ENCODE data around the gene PRELID3B. TPM values are rescaled to one million over a fixed set of nuclear protein-coding genes. Genes with fewer than 3 reads are reported as not detected.

Gene PRELID3B
- total RNA-seq, 1 experiment from 2014 or later: 52.6 TPM

DNA sequence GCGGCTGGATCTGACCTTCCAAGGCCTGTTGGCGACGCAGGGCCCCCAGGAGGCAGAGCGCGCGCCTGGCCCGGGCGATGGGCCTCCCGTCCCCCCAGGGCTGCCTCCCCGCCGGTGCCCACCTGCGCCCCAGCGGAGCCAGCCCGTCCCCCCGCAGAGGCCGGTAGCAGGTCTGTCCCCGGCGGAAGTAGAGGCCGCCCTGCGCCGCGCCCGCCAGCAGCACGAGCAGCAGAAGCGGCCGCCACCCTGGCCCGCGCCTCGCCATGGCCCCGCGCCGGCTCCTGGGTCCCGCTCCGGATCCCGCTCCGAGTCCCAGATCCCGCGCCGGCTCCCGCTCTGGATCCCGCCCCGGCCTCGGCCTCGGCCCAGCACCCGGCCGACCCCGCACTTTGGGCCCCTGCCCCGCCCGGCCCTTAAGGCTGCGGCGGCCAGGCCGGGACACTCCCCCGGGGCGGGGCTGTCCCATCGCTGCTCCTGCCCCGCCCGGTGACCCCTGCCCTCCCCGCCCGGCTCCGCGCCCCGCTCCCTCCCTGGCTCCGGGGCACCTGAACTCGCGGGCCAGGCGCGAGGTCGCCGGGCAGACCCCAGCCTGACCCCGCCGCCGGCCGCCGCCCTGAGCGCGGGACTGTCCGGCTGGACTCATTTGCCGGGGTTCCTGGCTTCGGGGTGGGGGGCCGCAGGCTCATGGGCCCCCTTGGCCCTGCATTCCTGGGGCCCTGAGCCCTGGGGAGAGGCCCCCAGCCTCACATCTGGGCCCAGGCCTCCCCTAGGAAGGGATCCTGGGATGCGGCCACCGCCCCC lies 35.5 kb downstream of the PRELID3B start, which contains the start of gene CTSZ:
CTSZ (minus strand) TSS at position 391 of the 801 bp plus-strand sequence; CDS start at position 265, 126 bp downstream.
- no peak within 1 kb of the TSS for H4K91ac ChIP-seq (ENCODE audit: insufficient read length, low read depth, low read length)
- peaks cover 30% of the 10 kb centered on the region for H3K27me3 Mint-ChIP-seq (ENCODE audit: low read depth)
- H4K20me1 ChIP-seq (ENCODE audit: control insufficient read depth, insufficient read depth, insufficient read length): no peaks in the 10 kb centered on the region
- H3K9me3 Mint-ChIP-seq: no peaks in the 10 kb centered on the region
- peaks cover 0 to 6% (median 5%) of the 10 kb centered on the region in 3 experiments; a peak in 3 of 7 replicates for H3K36me3 Mint-ChIP-seq (ENCODE audit: insufficient read depth in 1 of 3, low read depth in 3 of 3)
- no peak within 1 kb of the TSS for H2BK120ac ChIP-seq (ENCODE audit: low read depth, low read length, poor library complexity, severe bottlenecking)
- no peak within 1 kb of the TSS for H2BK12ac ChIP-seq (ENCODE audit: insufficient read length, low read depth, low read length)
- no peak within 1 kb of the TSS for H3K27ac ChIP-seq (ENCODE audit: insufficient read length, low read depth, low read length)
- peak within 1 kb of the TSS; percentile 46 for H3K18ac ChIP-seq (ENCODE audit: insufficient read length, low read depth, low read length)
- no peak within 1 kb of the TSS for H3K23ac ChIP-seq (ENCODE audit: insufficient read length, low read depth, low read length)
- peaks cover 7% of the 10 kb centered on the region; the same call in 1 of the 2 replicates for H3K4me1 ChIP-seq (ENCODE audit: insufficient read depth, low read length)
- peak within 1 kb of the TSS; percentile 82 for H3K14ac ChIP-seq (ENCODE audit: insufficient read depth, low read length)
- WGBS (ENCODE audit: extremely low coverage, insufficient read length, low lambda C conversion rate): no CpG with 5 or more reads among the region's 82 CpGs
- no peak within 1 kb of the TSS for H4K5ac ChIP-seq (ENCODE audit: insufficient read length, low read depth, low read length)
- peak within 1 kb of the TSS; percentile 21 for H3K9ac ChIP-seq (ENCODE audit: extremely low read depth, insufficient read length, low read length)
- H3K9me3 ChIP-seq (ENCODE audit: control insufficient read depth, low read depth, low read length): no peaks in the 10 kb centered on the region
- peaks cover 3% of the 10 kb centered on the region for H3K23me2 ChIP-seq (ENCODE audit: insufficient read length, low read depth, low read length, poor library complexity, severe bottlenecking)
- no peak within 1 kb of the TSS for H2BK5ac ChIP-seq (ENCODE audit: insufficient read length, low read length)
- H2AFZ ChIP-seq (ENCODE audit: low read length): no peak within 1 kb of the TSS
- H3K4me3 Mint-ChIP-seq: peak within 1 kb of the TSS; percentile 60 to 76
- H3K27ac Mint-ChIP-seq: no peak within 1 kb of the TSS
- H2BK15ac ChIP-seq (ENCODE audit: low read depth, low read length): no peak within 1 kb of the TSS
- H3T11ph ChIP-seq (ENCODE audit: low read length): no peak within 1 kb of the TSS
- no peaks in the 10 kb centered on the region for H3K27me3 ChIP-seq (ENCODE audit: insufficient read depth, low read length)
- H4K8ac ChIP-seq (replicated peaks; ENCODE audit: insufficient read length, low read depth, low read length): no peak within 1 kb of the TSS
- H3K79me2 ChIP-seq (ENCODE audit: insufficient read depth, low read length): no peaks in the 10 kb centered on the region
- H3K4me1 Mint-ChIP-seq: peaks cover 25 to 28% of the 10 kb centered on the region in 2 experiments
- TF ChIP-seq, protein P1, sequence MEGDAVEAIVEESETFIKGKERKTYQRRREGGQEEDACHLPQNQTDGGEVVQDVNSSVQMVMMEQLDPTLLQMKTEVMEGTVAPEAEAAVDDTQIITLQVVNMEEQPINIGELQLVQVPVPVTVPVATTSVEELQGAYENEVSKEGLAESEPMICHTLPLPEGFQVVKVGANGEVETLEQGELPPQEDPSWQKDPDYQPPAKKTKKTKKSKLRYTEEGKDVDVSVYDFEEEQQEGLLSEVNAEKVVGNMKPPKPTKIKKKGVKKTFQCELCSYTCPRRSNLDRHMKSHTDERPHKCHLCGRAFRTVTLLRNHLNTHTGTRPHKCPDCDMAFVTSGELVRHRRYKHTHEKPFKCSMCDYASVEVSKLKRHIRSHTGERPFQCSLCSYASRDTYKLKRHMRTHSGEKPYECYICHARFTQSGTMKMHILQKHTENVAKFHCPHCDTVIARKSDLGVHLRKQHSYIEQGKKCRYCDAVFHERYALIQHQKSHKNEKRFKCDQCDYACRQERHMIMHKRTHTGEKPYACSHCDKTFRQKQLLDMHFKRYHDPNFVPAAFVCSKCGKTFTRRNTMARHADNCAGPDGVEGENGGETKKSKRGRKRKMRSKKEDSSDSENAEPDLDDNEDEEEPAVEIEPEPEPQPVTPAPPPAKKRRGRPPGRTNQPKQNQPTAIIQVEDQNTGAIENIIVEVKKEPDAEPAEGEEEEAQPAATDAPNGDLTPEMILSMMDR (conservative IDR thresholded peaks at IDR 0.05): no peak
- peak; percentile 67 for DNase-seq
- H2BK20ac ChIP-seq (ENCODE audit: low read depth, low read length, poor library complexity, severe bottlenecking): no peak within 1 kb of the TSS
- no peaks in the 10 kb centered on the region for H3K79me1 ChIP-seq (ENCODE audit: insufficient read depth, low read depth, low read length, poor library complexity, severe bottlenecking)
- no peak within 1 kb of the TSS for H3K4ac ChIP-seq (ENCODE audit: low read depth, low read length)
- peak within 1 kb of the TSS; percentile 42 for H3K4me2 ChIP-seq (ENCODE audit: insufficient read depth, insufficient read length, low read length)
- no peak within 1 kb of the TSS for H3K56ac ChIP-seq (ENCODE audit: insufficient read length, low read depth, low read length)
- no peak within 1 kb of the TSS for H2AK5ac ChIP-seq (ENCODE audit: insufficient read length, low read length)
